HepG2 (cell line): ENCODE measurements around the gene FUBP3. TPM values are rescaled to one million over a fixed set of nuclear protein-coding genes. Genes with fewer than 3 reads are reported as not detected.

Experiments
- CC2D1A ChIP-seq: sonication (generic); formaldehyde crosslinking; IDR thresholded peaks from 2 replicates; pipeline ENCODE4 v1.8.1; 2023; ENCODE audit warnings: mild to moderate bottlenecking, missing genetic modification reagents
- FOXO4 ChIP-seq: sonication (generic); formaldehyde crosslinking; conservative IDR thresholded peaks from 2 replicates; pipeline ENCODE4 v1.8.1; 2023; ENCODE audit warnings: missing genetic modification reagents
- HMG20B ChIP-seq: conservative IDR thresholded peaks from 2 replicates; pipeline ENCODE4 v1.6.1; 2016; ENCODE audit warnings: missing genetic modification reagents, missing compliant biosample characterization
- HNRNPUL1 ChIP-seq: fragments of 200-400 bp; formaldehyde crosslinking; IDR thresholded peaks from 2 replicates; pipeline ENCODE4 v1.6.1; 2017; ENCODE audit warnings: low read depth, mild to moderate bottlenecking, low read length, moderate library complexity
- KLF12 ChIP-seq: sonication (generic); formaldehyde crosslinking; IDR thresholded peaks from 2 replicates; pipeline ENCODE4 v1.4.0; 2020; ENCODE audit warnings: missing genetic modification reagents, borderline replicate concordance
- MATR3 ChIP-seq: sonication (generic); formaldehyde crosslinking; IDR thresholded peaks from 2 replicates; pipeline ENCODE4 v1.4.0; 2020; ENCODE audit warnings: missing genetic modification reagents
- MBNL3 ChIP-seq: fragments of 250-450 bp; sonication (Bioruptor Pico); conservative IDR thresholded peaks from 2 replicates; pipeline ENCODE4 v1.8.0; 2022; ENCODE audit warnings: mild to moderate bottlenecking, inconsistent platforms
- NR2F1 ChIP-seq, 2 experiments: fragments of 450-650 bp in 1 of 2; formaldehyde crosslinking in 1 of 2; IDR thresholded peaks; 2 replicates each; pipeline versions ENCODE4 v1.5.0 to v1.6.1; 2016 to 2020; ENCODE audit warnings: mild to moderate bottlenecking in 1 of 2, missing compliant biosample characterization in 1 of 2, missing genetic modification reagents in 1 of 2, moderate library complexity in 1 of 2
- SNAI1 ChIP-seq: sonication (generic); formaldehyde crosslinking; IDR thresholded peaks from 2 replicates; pipeline ENCODE4 v1.5.0; 2020; ENCODE audit warnings: mild to moderate bottlenecking, missing genetic modification reagents, borderline replicate concordance
- U2AF2 ChIP-seq: fragments of 200-400 bp; formaldehyde crosslinking; IDR thresholded peaks from 2 replicates; pipeline ENCODE4 v1.6.1; 2017; ENCODE audit warnings: low read depth, mild to moderate bottlenecking, low read length
- UBTF ChIP-seq: sonication (generic); formaldehyde crosslinking; IDR thresholded peaks from 2 replicates; pipeline ENCODE4 v1.4.0; 2020; ENCODE audit warnings: mild to moderate bottlenecking, missing genetic modification reagents
- ZBTB14 ChIP-seq: sonication (generic); formaldehyde crosslinking; IDR thresholded peaks from 2 replicates; pipeline ENCODE4 v1.4.0; 2020; ENCODE audit warnings: missing genetic modification reagents
- ZMYM2 ChIP-seq: sonication (generic); formaldehyde crosslinking; IDR thresholded peaks from 2 replicates; pipeline ENCODE4 v1.8.0; 2022; ENCODE audit warnings: mild to moderate bottlenecking, missing genetic modification reagents
- ZNF331 ChIP-seq: sonication (generic); formaldehyde crosslinking; IDR thresholded peaks from 2 replicates; pipeline ENCODE4 v1.4.0; 2020; ENCODE audit warnings: missing genetic modification reagents
- ZNF597 ChIP-seq: sonication (generic); formaldehyde crosslinking; IDR thresholded peaks from 2 replicates; pipeline ENCODE4 v1.5.0; 2020; ENCODE audit warnings: missing genetic modification reagents
- ZNF670 ChIP-seq: sonication (generic); formaldehyde crosslinking; IDR thresholded peaks from 2 replicates; pipeline ENCODE4 v1.8.0; 2022; ENCODE audit warnings: mild to moderate bottlenecking, missing genetic modification reagents, borderline replicate concordance
- ZNF773 ChIP-seq: sonication (generic); formaldehyde crosslinking; IDR thresholded peaks from 2 replicates; pipeline ENCODE4 v1.4.0; 2020; ENCODE audit warnings: missing genetic modification reagents, borderline replicate concordance
- ZSCAN5A ChIP-seq: sonication (generic); formaldehyde crosslinking; IDR thresholded peaks from 2 replicates; pipeline ENCODE4 v1.8.0; 2022; ENCODE audit warnings: mild to moderate bottlenecking, missing genetic modification reagents, borderline replicate concordance
- polyA plus RNA-seq, 8 experiments: library from polyadenylated mRNA; depleted of rRNA in 3 of 8; stranded (reverse) in 7 of 8; unstranded in 1 of 8; fragments of >200 nt; fragmentation: Illumina TruSeq in 4 of 8; extraction: Trizol in 4 of 8; gene quantifications; 2 replicates each; pipeline versions ENCODE4 v1.2.1 to v1.2.3, GENCODE V29; 2011 to 2016; ENCODE audit warnings: low read depth in 4 of 8, missing spikeins in 1 of 8, mixed read lengths in 1 of 8; ENCODE audit not compliant: insufficient read depth in 1 of 8
- total RNA-seq, 5 experiments: library from RNA; depleted of rRNA; stranded (reverse); fragments of >200 nt; fragmentation: Illumina TruSeq; extraction: Trizol; gene quantifications; 2 replicates each; pipeline ENCODE4 v1.2.3, GENCODE V29; 2016; ENCODE audit warnings: low read depth in 1 of 5

The FUBP3 gene
- total and polyA plus RNA-seq, 2 of the 13 experiments (the other 11 are each of a cell fraction or from before 2014, with no cell fraction given), result 28.7 to 40.0 TPM

- TF ChIP-seq ZNF597 (CRISPR knock-in tag) (no peak), ZNF331 (CRISPR knock-in tag) (peak; percentile 38; the same call in 1 of the 2 replicates), HMG20B (peak; percentile 13; the same call in 1 of the 2 replicates), NR2F1 (CRISPR knock-in tag; IDR thresholded peaks at IDR 0.05) (peak in 1 of 2 experiments; percentile 60; a peak in 1 of 4 replicates), HNRNPUL1 (no peak), ZSCAN5A (CRISPR knock-in tag) (no peak), MBNL3 (no peak), U2AF2 (no peak), SNAI1 (CRISPR knock-in tag) (0 out of 2 replicates have a peak, but pooled peaks have one; percentile 55), ZNF670 (CRISPR knock-in tag) (peak; percentile 96), FOXO4 (no peak), UBTF (peak; percentile 40; the same call in 1 of the 2 replicates), CC2D1A (CRISPR knock-in tag) (no peak), ZNF773 (no peak), ZMYM2 (CRISPR knock-in tag) (no peak), KLF12 (no peak), ZBTB14 (CRISPR knock-in tag) (peak; percentile 28; the same call in 1 of the 2 replicates), MATR3 (no peak)
Observed at GRCh38 chr9:130578865-130579737, at the start of gene FUBP3 (continued).
